Measurements from ENCODE around the gene SYT17. TPM values are rescaled to one million over a fixed set of nuclear protein-coding genes. Genes with fewer than 3 reads are reported as not detected.

Gene SYT17
- total RNA-seq, 1 experiment from 2014 or later = 11.8 TPM

DNA sequence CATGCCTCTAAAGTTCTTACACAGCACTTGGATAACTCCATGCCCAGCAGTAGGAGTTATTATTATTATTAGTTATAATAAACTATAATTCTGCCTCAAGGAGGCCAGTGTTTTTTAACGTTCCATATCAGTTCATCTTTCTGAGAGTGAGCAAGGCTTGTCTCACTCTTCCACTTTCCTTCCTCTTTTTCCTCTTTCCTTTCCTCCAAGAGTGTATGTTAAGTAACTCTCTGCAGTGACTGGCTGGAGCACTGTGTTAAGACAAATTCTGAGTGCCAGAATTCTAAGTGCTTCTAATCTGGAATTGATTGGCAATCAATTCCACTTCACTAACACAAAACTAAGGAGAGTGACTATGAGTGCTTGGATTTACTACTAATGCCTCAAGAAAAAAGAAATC lies 133.9 kb downstream of the SYT17 start:
- Histone ChIP-seq H3K4me2 (ENCODE audit: low read length) (no peak overlapping the region), H3K4me3 (ENCODE audit: low read length) (no peak overlapping the region), H3K9me2 (replicated peaks; ENCODE audit: low read length) (no peaks in the 10 kb centered on the region), H4K20me1 (ENCODE audit: low read length) (no peaks in the 10 kb centered on the region), H3K79me2 (ENCODE audit: low read length) (no peaks in the 10 kb centered on the region), H3K9ac (ENCODE audit: low read length) (no peak overlapping the region), H3K36me3 (ENCODE audit: low read depth, low read length) (no peaks in the 10 kb centered on the region), H2AFZ (ENCODE audit: low read length) (no peak overlapping the region), H3F3A (ENCODE audit: low read length, unreplicated experiment) (no peaks in the 10 kb centered on the region), H3K9me3 (ENCODE audit: low read length) (no peaks in the 10 kb centered on the region), H3K27ac (ENCODE audit: low read length) (no peak overlapping the region), H3K27me3 (ENCODE audit: low read length) (peaks cover 6% of the 10 kb centered on the region; the same call in 1 of the 2 replicates), H3K4me1 (ENCODE audit: insufficient read depth, low read length) (no peaks in the 10 kb centered on the region)
- DNase-seq (no peak), ATAC-seq (no peak)
- no TSS peak for BruUV-seq (replicated peaks)
- TF ChIP-seq EZH2 (IDR thresholded peaks at IDR 0.05; ENCODE audit: low read length, unreplicated experiment) (no peak), EZH2phosphoT487 (IDR thresholded peaks at IDR 0.05; ENCODE audit: borderline replicate concordance, low read length) (no peak)
- TF ChIP-seq, protein P1, sequence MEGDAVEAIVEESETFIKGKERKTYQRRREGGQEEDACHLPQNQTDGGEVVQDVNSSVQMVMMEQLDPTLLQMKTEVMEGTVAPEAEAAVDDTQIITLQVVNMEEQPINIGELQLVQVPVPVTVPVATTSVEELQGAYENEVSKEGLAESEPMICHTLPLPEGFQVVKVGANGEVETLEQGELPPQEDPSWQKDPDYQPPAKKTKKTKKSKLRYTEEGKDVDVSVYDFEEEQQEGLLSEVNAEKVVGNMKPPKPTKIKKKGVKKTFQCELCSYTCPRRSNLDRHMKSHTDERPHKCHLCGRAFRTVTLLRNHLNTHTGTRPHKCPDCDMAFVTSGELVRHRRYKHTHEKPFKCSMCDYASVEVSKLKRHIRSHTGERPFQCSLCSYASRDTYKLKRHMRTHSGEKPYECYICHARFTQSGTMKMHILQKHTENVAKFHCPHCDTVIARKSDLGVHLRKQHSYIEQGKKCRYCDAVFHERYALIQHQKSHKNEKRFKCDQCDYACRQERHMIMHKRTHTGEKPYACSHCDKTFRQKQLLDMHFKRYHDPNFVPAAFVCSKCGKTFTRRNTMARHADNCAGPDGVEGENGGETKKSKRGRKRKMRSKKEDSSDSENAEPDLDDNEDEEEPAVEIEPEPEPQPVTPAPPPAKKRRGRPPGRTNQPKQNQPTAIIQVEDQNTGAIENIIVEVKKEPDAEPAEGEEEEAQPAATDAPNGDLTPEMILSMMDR (conservative IDR thresholded peaks at IDR 0.05; ENCODE audit: low read depth, low read length) = no peak
- ChIA-PET POLR2A (ENCODE audit: unreplicated experiment) (no interaction called here), CTCF (no interaction called here)
- intact Hi-C loops (cut with micrococcal nuclease) = no loop called here

GRCh38 chr16:19304750-19305149 lies 136.7 kb downstream of the SYT17 start:
- H3K9me3 ChIP-seq (ENCODE audit: low read length) = no peaks in the 10 kb centered on the region
- H3K4me3 ChIP-seq (ENCODE audit: low read length) = no peak overlapping the region
- H2AFZ ChIP-seq (ENCODE audit: low read length) = no peak overlapping the region
- intact Hi-C loops (cut with micrococcal nuclease) = no loop called here
- H4K20me1 ChIP-seq (ENCODE audit: low read length) = no peaks in the 10 kb centered on the region
- ATAC-seq = no peak
- TF ChIP-seq EZH2 (IDR thresholded peaks at IDR 0.05; ENCODE audit: low read length, unreplicated experiment) (no peak), EZH2phosphoT487 (IDR thresholded peaks at IDR 0.05; ENCODE audit: borderline replicate concordance, low read length) (no peak)
- TF ChIP-seq, protein P1 (conservative IDR thresholded peaks at IDR 0.05; ENCODE audit: low read depth, low read length) = no peak
- 0 out of 2 replicates have a peak, but pooled peaks cover 3% of the 10 kb centered on the region for H3K27me3 ChIP-seq (ENCODE audit: low read length)
- no peak overlapping the region for H3K27ac ChIP-seq (ENCODE audit: low read length)
- H3K4me1 ChIP-seq (ENCODE audit: insufficient read depth, low read length) = no peaks in the 10 kb centered on the region
- H3K9ac ChIP-seq (ENCODE audit: low read length) = no peak overlapping the region
- no TSS peak for BruUV-seq (replicated peaks)
- H3K9me2 ChIP-seq (replicated peaks; ENCODE audit: low read length) = no peaks in the 10 kb centered on the region
- H3K36me3 ChIP-seq (ENCODE audit: low read depth, low read length) = no peaks in the 10 kb centered on the region
- ChIA-PET POLR2A (ENCODE audit: unreplicated experiment) (no interaction called here), CTCF (no interaction called here)
- H3F3A ChIP-seq (ENCODE audit: low read length, unreplicated experiment) = no peaks in the 10 kb centered on the region
- H3K79me2 ChIP-seq (ENCODE audit: low read length) = no peaks in the 10 kb centered on the region
- peak; percentile 21 for DNase-seq
- H3K4me2 ChIP-seq (ENCODE audit: low read length) = no peak overlapping the region

DNA sequence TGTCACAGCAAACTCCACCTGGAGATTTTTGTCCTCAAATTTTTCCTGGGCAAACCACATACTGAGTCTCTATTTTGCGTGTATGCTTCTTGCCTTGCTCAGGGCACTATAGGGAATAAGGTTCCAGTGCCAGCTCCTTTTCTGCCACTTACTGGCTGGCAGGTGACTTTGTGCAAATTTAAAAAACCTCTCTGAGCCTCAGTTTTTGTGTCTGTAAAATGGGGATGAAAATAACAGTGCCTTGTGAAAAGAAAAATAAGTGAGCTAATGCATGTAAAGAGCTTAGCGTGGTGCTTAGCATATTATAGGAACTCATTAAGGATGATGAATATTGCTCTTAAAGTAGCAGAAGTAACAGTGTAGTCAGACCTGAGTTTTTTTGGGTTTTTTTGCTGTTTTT lies 137.4 kb downstream of the SYT17 start:
- ATAC-seq (no peak), DNase-seq (no peak)
- ChIA-PET POLR2A (ENCODE audit: unreplicated experiment) (no interaction called here), CTCF (no interaction called here)
- H3K4me1 ChIP-seq (ENCODE audit: insufficient read depth, low read length) = no peaks in the 10 kb centered on the region
- H3K9me2 ChIP-seq (replicated peaks; ENCODE audit: low read length) = no peaks in the 10 kb centered on the region
- BruUV-seq (replicated peaks) = no TSS peak
- H3F3A ChIP-seq (ENCODE audit: low read length, unreplicated experiment) = no peaks in the 10 kb centered on the region
- no peak overlapping the region for H3K27ac ChIP-seq (ENCODE audit: low read length)
- H3K27me3 ChIP-seq (ENCODE audit: low read length) = 0 out of 2 replicates have a peak, but pooled peaks cover 3% of the 10 kb centered on the region
- H4K20me1 ChIP-seq (ENCODE audit: low read length) = no peaks in the 10 kb centered on the region
- no peaks in the 10 kb centered on the region for H3K36me3 ChIP-seq (ENCODE audit: low read depth, low read length)
- no peak overlapping the region for H2AFZ ChIP-seq (ENCODE audit: low read length)
- intact Hi-C loops (cut with micrococcal nuclease) = no loop called here
- TF ChIP-seq EZH2phosphoT487 (IDR thresholded peaks at IDR 0.05; ENCODE audit: borderline replicate concordance, low read length) (no peak), EZH2 (IDR thresholded peaks at IDR 0.05; ENCODE audit: low read length, unreplicated experiment) (no peak)
- TF ChIP-seq, protein P1 (conservative IDR thresholded peaks at IDR 0.05; ENCODE audit: low read depth, low read length) = no peak
- H3K79me2 ChIP-seq (ENCODE audit: low read length) = no peaks in the 10 kb centered on the region
- H3K4me3 ChIP-seq (ENCODE audit: low read length) = no peak overlapping the region
- H3K4me2 ChIP-seq (ENCODE audit: low read length) = no peak overlapping the region
- no peak overlapping the region for H3K9ac ChIP-seq (ENCODE audit: low read length)
- H3K9me3 ChIP-seq (ENCODE audit: low read length) = no peaks in the 10 kb centered on the region
